NCI-H2227 treated with DMSO at 0.1 percent for 48 hours (cell line): ENCODE measurements around the gene TTC1.
"Not testable (repeated sequence)": the region's sequence is repeated elsewhere in the genome, so short reads cannot be mapped to it uniquely, and the experiment has no call there.

Experiments used
- DNase-seq: peaks from one replicate; lab custom pipeline; 2025; lab: John Stamatoyannopoulos, UW

The TTC1 gene

DNA sequence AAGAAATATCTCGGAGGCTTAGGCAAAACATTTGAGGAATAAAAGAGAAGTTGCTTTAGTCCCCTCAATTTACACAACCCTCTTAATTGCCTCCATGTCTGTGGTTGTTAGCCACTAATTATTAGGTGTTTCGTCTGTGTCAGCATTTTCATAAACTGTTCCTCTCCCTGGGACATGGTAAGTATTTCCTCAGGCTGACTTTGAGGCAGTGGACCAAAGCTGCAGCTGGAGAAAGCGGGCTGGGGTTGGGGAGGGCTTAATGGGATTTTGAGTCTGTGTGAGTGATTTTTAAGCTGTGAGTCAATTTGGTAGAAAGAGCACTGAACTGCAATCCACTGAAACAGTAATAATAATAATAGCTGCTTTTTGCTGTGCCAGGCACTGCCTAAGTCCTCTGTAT lies 13.0 kb upstream of the TTC1 start:
- no peak for DNase-seq

DNA sequence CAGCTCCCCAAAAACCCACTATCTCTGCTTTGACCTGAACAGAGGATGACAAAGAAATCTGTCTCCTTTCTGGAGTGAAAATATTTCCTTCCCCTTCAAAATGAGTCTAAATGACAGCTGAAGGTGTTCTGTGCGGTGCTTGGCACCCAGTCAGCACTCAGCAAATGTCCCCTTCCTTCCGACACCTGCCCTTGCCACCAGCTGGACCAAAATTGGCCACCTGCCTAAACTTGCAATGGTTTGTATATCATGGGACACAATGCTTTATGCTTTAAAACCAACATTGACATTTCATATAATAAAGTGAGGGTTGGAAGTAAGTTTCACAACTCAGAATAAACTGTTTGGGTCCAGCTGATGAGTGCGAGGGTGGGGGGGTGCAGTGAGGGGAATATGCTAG lies 7.5 kb upstream of the TTC1 start:
- DNase-seq, result no peak

DNA sequence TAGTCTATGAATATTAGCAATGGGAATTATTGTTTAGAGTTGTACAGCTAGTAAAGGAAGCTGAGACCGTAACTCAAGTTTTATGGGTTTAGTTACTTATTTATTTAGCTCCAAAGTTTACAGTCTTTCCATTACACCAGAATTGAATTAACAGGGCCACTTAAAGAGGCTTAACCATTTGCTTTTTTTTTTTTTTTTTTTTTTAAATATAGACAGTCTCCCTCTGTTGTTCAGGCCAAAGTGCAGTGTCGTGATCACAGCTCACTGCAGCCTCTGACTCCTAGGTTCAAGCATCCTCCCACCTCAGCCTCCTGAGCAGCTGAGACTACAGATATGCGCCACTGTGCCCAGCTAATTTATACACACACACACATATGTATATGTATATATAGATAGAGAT lies 1.4 kb upstream of the TTC1 start:
- no peak for DNase-seq

DNA sequence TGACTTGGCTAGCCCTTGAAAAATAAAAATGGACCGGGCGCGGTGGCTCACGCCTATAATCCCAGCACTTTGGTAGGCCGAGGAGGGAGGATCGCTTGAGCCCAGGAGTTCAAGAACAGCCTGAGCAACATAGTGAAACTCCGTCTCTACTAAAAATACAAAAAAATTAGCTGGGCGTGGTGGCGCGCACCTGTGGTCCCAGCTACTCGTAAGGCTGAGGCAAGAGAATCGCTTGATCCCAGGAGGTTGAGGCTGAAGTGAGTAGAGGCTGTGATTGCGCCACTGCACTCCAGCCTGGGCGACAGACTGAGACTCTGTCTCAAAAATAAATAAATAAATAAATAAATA lies 436 bp upstream of the TTC1 start:
- DNase-seq, result not testable (repeated sequence)

DNA sequence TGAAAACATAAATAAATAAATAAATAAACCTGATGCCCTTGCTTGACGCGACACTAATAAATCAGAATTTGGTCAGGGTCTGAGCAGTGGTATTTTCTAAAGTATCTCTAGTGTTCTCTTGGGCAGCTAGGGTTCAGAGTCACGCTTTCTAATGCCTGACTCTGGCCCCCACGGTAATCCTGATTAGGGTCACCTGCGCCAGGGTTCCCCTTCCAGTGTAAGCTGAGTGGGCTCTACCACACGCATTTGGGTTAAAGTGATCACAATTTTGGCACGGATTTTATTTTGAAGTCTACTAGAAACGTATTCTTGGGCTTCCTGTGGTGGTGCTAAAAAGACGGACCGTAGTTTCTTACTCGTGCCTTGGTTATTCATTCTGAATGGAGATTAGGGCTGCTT lies 651 bp downstream of the TTC1 start:
- no peak for DNase-seq

DNA sequence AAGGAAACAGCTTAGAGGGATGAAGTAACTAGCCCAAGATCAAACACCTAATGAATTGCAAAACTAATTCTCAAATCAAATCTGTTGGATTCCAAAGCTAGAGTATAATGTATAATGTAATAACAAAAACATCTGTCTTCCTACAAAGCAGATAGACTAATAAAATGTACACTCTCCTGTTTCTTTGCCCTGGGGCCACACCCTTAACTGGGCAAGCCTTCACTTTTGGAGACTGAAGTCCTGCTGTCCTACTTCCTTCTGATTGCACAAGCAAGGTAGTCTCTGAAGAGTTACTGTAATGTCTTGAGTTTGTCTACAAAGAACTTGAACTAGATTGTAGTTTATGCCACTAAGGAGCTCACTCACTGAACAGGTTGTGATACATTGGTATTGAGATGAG lies 2.5 kb downstream of the TTC1 start:
- no peak for DNase-seq

DNA sequence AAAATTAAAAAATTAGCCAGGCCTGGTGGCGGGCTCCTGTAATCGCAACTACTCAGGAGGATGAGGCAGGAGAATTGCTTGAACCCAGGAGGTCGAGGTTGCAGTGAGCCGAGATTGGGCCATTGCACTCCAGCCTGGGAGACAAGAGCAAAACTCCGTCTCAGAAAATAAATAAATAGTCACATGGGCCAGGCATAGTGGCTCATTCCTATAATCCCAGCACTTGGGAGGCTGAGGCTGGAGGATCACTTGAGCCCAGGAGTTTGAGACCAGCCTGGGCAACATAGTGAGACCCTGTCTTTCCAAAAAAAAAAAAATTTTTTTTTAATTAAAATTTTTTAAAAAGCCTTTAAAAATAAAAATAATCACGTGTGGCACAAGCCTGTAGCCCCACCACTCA lies 5.3 kb downstream of the TTC1 start:
- not testable (repeated sequence) for DNase-seq

DNA sequence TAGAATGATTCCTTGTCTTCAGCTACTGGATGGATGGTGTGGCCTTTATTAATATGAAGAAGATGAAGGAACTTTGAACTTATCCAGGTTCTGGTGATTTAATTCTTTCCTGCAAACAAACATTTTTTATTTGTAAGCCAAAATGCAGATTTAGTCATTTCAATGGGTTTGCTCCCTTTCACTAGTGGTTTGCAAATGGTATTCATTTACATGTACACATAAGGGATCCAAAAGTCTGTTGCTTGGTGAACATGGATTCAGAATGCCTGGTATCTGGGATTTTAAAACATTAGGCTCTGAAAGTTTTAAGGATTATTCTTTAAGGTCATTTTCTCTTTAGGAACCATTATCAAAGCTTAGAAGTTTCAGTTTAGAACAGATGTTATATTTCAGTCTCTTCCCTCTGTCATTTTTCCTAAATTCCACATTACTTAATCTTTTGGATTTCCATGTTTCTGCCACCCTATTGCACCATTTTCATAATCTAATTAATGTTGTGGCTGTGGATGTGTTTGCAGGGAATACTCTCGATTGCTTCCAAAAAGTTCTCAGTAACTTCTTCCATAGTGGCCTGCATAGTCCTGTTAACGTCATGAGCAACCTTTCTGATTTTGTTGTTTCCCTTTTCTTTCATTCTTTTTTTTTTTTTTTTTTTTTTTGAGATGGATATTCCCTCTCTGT lies 10.1 kb downstream of the TTC1 start:
- DNase-seq, result no peak

DNA sequence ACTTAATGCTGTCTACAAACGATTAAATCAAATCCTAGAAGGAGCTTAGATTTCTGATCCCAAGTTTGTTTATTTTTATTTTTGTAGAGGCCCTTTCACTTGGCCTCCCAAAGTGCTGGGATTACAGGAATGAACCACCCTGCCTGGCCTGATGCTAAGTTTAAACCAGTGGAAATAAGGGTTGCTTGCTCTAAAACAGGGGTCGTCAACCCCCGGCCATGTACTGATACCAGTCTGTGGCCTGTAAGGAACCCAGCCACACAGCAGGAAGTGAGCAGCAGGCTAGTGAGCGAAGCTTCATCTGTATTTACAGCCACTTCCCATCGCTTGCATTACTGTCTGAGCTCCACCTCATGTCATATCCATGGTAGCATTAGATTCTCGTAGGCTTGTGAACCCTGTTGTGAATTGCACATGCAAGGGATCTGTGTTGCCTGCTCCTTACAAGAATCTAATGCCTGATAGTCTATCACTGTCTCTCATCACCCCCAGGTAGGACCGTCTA lies 11.4 kb downstream of the TTC1 start:
- no peak for DNase-seq

DNA sequence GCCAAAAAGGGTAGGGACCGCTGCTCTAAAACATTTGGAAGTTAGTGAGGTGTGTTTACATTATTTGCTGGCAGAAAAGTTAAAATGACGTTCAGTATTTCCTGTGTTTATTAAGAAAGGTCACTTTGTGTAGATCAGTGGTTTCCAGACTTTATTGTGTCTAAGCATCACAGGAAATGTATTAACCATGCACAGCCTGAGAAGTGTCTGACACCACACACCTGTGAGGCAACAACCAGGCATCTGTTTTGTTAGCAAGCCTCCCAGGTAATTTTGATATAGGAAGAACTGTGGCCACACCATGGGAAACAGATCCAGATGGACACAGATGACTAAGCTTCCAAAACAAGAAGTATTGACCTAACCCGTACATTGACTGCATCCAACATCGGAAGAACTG lies 12.0 kb downstream of the TTC1 start:
- no peak for DNase-seq

DNA sequence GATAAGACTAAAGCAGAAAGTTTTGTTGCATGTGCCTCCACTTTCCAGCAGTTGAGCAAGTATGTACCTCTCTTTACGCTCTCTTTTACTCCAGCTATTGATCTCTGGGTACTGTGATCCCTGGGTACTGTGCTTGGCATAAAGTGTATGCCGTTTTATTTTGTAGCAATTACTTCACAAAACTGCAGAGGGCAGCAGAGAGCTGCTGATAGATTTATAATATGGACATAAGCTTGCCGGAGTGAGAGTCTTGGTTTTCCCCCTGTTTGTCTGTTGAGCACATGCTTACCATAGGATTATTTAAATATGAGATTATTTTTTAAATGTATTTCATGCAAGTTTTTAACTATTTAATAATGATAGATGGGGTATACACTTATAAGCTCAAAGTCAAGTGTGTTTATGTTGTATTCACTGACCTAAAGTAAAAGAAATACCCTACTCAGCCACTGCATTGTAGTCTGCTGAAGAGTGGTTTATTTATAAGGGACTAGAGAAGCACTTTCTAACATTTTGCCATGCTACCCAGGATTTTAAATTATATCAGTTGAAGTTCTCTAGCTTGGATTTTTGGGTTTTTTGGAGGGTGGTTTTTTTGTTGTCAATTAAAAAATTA lies 13.0 kb downstream of the TTC1 start:
- DNase-seq, result peak; percentile 41

DNA sequence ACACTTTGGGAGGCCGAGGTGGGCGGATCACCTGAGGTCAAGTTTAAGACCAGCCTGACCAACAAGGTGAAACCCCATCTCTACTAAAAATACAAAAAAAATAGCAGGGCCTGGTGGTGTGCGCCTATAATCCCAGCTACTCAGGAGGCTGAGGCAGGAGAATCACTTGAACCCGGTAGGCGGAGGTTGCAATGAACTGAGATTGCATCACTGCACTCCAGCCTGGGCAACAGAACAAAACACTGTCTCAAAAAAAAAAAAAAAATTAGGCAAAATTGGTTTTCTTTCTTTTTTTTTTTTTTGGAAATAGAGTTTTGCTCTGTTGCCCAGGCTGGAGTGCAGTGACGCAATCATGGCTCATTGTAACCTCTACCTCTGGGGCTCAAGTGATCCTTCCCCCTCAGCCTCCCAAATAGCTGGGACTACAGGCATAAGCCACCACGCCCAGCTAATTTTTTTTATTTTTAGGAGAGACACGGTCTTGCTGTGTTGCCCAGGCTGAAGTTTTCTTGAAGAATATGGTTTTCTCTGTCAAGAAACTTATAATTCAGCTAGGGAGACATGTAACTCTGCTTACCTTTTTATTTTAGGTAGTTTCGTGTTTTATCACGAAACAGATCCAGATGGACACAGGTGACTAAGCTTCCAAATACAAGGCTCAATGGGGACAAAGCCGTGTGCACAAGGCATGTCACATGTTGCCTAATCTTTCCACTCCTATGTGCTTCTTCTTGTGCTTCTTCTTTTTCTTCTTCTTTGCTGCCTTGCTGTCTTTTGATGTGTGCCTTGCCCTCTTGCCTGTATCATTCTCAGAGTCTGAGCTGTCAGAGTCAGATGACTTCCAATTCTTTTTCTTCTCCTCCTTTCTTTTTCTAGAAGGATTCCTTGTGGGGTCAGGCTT lies 14.3 kb downstream of the TTC1 start:
- DNase-seq, result no peak

DNA sequence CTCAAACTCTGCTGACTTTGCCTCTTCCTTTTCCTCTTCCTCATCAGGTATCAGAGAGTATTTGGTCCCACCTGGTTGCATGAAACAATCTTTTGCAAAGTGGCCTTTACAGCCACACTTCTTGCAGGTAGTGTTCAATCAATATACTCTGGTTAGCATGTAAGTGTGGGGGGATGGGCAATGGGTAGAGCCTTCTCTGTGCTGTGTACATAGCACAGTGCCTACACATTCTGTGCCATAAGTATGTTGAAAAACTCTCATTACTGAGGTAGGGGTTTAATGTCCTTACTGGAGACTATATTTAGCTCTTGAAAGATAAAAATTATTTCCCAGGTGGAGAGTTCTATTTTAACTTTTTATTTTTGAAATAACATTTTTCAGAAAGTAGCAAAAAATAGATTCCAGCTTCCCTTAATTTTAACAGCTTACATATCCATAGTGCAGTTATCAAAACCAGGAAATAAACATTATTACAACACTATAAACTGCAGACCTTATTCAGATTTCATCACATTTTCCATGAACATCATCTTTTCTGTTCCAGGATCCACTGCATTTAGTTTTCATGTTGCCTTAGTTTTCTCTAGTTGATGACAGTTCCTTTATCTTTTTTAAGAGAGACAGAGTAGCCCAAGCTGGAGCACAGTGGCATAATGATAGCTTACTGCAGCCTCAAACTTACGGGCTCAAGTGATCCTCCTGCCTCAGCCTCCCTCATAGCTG lies 15.1 kb downstream of the TTC1 start:
- no peak for DNase-seq

DNA sequence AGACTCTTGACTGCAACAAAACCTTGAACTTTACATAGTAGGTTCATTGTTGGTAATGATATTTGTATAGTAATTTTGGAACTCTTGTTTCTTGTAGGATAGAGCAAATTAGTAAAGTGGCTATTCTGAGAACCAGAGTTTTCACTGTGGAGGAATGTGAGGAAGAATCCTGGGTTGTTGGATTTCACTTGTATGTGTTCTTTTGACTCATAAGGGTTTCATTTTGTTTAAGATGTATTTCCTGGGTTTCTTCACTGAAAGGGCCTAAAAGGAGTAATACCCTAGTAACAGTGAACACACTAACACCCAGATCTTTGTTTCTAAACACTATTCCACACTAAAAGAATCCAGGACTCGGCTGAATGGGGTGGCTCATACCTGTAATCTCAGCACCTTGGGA lies 20.1 kb downstream of the TTC1 start:
- DNase-seq, result no peak

DNA sequence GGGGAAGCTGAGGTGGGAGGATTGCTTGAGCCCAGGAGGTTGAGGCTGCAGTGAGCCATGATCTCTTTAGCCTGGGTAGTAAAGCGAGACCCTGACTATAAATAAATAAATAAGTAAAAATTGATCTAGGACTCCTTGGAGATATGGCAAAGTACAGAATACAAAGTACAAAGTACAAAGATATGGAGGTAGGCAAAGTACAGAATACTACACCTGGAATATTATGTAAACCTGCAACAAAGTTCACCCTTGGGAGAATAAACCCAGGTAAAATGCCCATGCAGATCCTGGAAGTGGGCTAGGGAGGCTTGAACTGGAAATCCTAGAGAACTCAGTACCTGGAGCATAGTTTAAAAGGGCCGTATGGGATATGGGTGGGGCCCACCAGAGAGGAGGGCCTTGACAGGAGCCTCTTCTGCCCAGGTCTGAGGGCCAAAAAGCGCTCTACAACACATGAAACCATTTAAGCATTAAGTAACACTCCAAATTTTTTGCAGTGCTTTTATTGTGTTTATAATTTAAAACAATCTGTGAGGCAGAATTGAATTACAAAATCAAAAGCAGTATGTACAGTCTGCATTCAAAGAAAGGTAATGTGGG lies 20.7 kb downstream of the TTC1 start:
- DNase-seq, result no peak

DNA sequence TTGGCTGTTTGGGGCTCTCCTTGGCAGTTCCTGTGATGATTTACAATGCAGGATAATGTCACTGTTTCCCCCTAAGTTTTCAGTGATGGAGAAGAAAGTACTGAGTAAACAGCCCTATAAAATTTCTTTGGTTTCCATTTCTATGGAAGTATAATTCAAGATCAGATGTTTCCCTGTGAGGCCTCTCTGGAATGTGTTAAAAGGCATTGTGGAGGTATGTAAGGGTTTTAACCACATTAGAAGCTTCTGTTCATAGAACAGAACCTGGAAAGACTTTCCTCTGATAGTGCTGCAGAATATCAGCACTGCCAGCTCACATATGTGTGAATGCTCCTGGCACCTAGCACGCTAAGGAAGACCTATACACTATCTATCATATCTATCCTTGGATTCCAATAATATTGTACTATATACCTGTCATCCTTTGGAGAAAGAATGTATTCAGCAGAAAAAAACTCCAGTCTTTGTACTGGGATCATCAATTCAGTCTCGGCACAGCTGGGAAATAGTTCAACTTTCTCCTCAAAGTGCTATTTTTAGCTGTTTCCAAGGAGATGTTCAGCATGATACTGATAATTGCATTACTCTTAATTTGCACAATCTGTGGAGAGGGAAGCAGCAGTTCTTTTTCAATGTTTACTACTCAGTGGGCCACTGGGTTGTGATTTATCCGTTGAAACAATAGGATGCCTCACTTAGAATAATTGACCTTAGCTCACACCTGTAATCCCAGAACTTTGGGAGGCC lies 21.9 kb downstream of the TTC1 start:
- DNase-seq, result no peak

DNA sequence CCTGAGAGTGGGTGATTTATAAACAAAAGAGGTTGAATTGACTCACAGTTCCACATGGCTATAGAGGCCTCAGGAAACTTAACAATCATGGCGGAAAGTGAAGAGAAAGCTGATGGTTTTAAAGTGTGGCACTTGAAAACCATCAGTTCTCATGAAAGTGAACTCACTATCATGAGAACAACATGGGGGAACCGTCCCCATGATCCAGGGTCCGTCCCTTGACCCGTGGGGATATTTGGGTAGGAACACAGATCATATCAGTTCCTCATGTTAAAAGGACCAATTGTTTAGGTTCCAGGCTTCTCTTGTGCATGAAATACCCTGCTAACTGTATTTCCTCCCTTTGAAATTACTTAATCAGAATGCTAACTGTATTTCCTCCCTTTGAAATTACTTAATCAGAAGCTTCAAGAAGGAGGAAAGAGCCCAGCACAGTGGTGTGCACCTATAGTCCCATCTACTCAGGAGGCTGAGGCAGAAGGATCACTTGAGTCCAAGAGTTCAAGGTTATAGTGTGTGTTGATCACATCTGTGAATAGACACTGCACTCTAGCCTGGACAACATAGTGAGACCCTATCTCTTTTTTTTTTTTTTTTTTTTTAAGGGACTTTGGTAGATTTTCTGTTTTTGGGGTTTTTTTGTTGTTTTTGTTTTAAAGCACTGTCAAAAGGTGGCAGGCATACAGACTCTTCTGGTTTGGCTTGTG lies 24.8 kb downstream of the TTC1 start:
- no peak for DNase-seq

DNA sequence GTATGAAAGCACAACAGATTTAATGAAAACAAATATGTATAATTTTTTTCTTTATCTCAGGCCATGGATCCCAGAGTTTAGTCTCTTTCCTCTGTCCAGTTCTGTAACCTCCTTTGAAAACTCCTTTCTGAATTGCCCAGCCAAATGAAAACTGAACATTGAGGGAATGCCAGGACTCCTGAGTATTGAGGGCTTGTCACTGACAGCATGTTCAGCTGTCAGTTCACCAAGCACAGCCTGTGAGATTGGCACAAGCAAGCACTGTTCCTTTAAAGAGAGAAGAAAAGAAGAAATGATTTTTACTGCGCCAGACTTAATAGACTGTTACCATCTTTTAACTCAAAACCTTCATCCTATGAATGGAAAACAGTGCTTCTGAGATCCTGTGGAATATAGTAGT lies 27.3 kb downstream of the TTC1 start:
- DNase-seq, result no peak

DNA sequence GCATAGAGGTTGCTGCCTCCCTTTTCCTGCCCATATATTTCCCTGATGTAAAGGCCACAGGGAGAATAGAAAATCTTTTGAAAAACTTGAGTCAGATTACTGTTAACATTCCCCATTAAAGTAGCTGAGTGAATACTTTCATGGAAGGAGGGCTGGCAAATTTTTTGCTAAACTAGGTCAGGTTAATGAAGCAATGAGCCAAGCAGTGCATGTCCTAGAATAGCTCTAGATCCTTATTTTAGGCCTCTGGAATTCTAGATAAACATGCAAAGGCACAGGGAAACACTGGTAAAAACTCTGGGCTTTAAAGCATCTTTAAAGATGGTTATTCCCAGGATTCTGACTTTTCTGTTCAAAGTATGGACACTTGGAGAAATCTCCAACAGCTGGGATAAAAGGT lies 27.9 kb downstream of the TTC1 start:
- DNase-seq, result no peak

DNA sequence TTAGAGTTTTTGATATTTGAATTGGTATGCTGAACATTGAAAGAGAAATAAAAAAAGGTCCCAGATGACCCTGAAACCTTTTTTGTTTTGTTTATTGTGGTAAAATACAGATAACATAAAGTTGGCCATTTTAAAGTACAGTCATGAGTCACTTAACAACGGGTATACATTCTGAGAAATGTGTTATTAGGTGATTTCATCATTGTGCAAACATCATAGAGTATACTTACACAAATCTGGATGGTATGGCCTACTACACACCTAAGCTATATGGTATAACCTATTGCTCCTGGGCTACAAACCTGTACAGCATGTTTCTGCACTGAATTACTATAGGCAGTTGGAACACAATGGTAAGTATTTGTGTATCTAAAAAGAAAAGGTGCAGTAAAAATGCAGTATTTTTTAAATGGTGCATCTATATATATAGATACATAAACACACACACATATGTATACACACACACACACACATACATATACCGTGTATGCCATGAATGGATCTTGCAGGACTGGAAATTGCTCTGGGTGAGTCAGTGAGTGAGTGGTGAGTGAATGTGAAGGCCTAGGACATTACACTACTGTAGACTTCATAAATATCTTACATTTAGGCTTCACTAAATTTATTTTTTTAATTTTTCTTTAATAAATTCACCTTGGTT lies 31.0 kb downstream of the TTC1 start:
- no peak for DNase-seq
